BJ (cell line): Measurements from ENCODE around the gene CLIC3. TPM values are rescaled to one million over a fixed set of nuclear protein-coding genes. Genes with fewer than 3 reads are reported as not detected.

Experiments used
- CTCF ChIA-PET: fragments of 350-600 bp; formaldehyde crosslinking; extraction: SDS; loops from one replicate; lab custom pipeline; 2021; ENCODE audit warnings: antibody characterized with exemption, inconsistent platforms; lab: Yijun Ruan, JAX
- POLR2A ChIA-PET: fragments of 300-600 bp; sonication (Branson Sonifier 250); formaldehyde crosslinking; extraction: SDS; loops from one replicate; lab custom pipeline; 2021; ENCODE audit warnings: antibody characterized with exemption; lab: Charles Lee
- DNase-seq: peaks from one replicate; pipeline ENCODE4 v3.0.0-alpha.2; 2011; ENCODE audit warnings: low read depth
- H3K27me3 ChIP-seq: 2 replicates; pipeline ENCODE4 v1.6.0; 2011; ENCODE audit warnings: low read length; ENCODE audit not compliant: control insufficient read depth, insufficient read depth
- H3K36me3 ChIP-seq: 2 replicates; pipeline ENCODE4 v1.5.1; 2011; ENCODE audit warnings: low read length; ENCODE audit not compliant: control insufficient read depth, insufficient read depth
- H3K4me3 ChIP-seq: 2 replicates; pipeline ENCODE4 v1.5.1; 2011; ENCODE audit warnings: low read depth, mild to moderate bottlenecking, control low read depth, low read length
- polyA plus RNA-seq: library from polyadenylated mRNA; depleted of rRNA; stranded (reverse); fragments of >200 nt; gene quantifications from 2 replicates; pipeline ENCODE4 v1.2.3, GENCODE V29; 2011
- TF ChIP-seq, protein P1 (sequence below): IDR thresholded peaks from 2 replicates; pipeline ENCODE4 v1.5.1; 2011; ENCODE audit warnings: low read depth, mild to moderate bottlenecking, control low read depth, inconsistent platforms, low read length, moderate library complexity; ENCODE audit not compliant: insufficient read depth

The CLIC3 gene
- polyA plus RNA-seq, 1 experiment: 4.0 TPM

DNA sequence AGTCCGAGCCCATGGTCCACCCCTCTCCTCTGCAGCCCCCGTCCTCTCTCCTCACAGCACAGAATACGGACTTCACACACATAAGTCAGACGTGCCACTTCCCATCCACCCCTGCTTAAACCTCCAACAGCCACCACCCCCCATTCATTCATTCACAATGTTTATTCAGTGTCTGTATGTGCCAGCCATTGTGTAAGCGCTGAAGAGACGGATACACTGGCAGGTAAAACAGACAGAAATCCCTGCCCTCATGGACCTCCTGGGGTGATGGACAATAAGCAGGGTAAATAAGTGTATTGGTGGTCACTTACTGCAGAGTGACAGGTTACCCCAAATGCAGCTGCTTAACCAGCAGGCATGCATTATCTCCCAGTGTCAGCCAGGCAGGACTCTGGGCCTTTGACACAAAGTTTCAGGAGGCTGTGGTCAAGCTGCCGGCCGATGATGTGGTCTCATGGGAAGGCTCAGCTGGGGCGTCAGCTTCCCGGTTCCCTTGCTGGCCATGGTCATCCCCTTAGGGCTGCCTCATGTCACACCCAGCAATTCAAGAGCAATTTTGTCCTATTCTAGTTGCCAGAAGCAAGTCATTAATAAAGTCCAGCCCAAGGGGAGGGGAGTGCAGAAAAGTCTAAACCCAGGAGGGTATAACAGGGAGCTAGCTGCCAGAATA, 6.0 kb downstream of the CLIC3 start:
- no peaks in the 10 kb centered on the region; the same call in 1 of the 2 replicates for H3K27me3 ChIP-seq
- TF ChIP-seq, protein P1, sequence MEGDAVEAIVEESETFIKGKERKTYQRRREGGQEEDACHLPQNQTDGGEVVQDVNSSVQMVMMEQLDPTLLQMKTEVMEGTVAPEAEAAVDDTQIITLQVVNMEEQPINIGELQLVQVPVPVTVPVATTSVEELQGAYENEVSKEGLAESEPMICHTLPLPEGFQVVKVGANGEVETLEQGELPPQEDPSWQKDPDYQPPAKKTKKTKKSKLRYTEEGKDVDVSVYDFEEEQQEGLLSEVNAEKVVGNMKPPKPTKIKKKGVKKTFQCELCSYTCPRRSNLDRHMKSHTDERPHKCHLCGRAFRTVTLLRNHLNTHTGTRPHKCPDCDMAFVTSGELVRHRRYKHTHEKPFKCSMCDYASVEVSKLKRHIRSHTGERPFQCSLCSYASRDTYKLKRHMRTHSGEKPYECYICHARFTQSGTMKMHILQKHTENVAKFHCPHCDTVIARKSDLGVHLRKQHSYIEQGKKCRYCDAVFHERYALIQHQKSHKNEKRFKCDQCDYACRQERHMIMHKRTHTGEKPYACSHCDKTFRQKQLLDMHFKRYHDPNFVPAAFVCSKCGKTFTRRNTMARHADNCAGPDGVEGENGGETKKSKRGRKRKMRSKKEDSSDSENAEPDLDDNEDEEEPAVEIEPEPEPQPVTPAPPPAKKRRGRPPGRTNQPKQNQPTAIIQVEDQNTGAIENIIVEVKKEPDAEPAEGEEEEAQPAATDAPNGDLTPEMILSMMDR: no peak
- CTCF ChIA-PET: interaction anchor here (1.1 kb wide), 1 partner anchor 39 kb away, joined by 4 read pairs; no protein-coding TSS in a partner anchor

DNA sequence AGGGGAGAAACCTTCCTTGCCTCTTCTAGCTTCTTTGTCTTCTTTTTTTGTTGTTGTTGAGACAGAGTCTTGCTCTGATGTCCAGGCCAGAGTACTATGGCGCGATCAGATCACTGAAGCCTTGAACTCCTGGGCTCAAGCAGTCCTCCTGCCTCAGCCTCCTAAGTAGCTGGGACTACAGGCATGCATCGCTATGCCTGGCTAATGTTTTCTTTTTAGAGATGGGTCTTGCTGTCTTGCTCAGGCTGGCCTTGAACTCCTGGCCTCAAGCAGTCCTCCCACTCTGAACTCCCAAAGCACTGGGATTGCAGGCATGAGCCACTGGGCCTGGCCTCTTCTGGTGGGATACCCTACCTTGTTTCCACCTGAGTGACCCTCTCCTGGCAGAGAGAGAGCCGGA, 7.5 kb downstream of the CLIC3 start:
- no peak for DNase-seq
- Histone ChIP-seq H3K4me3 (no peak overlapping the region), H3K36me3 (no peaks in the 10 kb centered on the region), H3K27me3 (no peaks in the 10 kb centered on the region; the same call in 1 of the 2 replicates)
- POLR2A ChIA-PET: no interaction called here
- TF ChIP-seq, protein P1: no peak
- CTCF ChIA-PET: interaction anchor here (1.1 to 1.4 kb wide), 3 partner anchors 40 to 58 kb away, joined by 4 to 5 read pairs (median 4); partner anchors contain the start of gene NPDC1

More for the DNA sequence above, 6.0 kb downstream of the CLIC3 start:
- Histone ChIP-seq H3K36me3 (no peaks in the 10 kb centered on the region), H3K4me3 (no peak overlapping the region)
- POLR2A ChIA-PET: no interaction called here
- no peak for DNase-seq

DNA sequence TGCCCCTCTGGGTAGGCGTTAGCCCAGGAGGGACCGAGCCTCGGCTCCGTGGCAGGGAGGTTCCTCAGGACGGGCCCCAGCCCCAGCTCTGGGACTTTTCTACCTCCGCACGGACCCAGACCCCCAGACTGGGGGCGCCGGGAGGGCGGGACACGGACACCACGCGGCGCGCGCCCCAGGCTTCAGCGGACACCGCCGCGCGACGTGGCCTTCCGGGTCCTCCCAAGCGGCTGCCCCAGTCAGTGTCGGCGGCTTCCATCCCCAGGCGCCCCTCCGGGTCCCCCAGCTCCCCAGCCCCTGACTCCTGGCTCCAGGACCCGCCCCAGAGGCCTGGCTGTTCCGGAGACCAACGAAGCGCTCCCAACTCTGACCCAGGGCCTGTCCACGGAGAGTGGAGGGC, 10.5 kb downstream of the CLIC3 start:
- H3K4me3 ChIP-seq: no peak overlapping the region
- no peak for DNase-seq
- TF ChIP-seq, protein P1: no peak
- ChIA-PET CTCF (interaction anchor here (0.5 kb wide), 1 partner anchor 207 kb away, joined by 3 read pairs; no protein-coding TSS in a partner anchor), POLR2A (no interaction called here)
- H3K36me3 ChIP-seq: no peaks in the 10 kb centered on the region
- peaks cover 1% of the 10 kb centered on the region for H3K27me3 ChIP-seq

DNA sequence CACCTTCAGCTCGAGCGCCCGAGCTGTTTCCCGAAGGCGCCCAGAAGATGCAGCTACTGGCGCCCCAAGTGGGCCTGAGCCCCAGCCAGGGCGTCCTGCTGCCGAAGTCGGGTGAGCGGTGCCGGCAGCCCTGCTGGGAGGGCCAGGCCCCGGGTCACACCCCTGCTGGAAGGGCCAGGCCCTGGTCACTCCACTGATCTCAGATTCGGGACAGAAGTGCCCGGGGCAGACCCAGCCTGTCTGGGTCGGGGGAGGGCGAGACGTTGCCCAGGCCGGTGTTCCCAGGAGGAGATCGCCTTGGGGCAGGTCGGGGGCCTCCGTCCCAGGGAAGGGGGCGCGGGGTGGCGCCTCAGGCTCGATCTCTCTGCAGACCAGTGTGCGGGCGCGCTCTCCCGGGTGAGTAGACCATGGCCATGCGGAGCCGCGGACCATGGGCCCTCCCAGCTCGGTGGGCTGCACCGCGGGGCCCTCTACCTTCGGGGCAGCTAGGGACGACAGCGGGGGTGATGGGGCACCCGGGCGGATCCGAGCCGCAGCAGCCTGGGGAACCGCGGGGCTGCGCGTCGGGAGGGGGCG, 11.3 kb downstream of the CLIC3 start:
- POLR2A ChIA-PET: no interaction called here
- TF ChIP-seq, protein P1: no peak
- CTCF ChIA-PET: interaction anchor here (0.5 kb wide), 1 partner anchor 206 kb away, joined by 3 read pairs; no protein-coding TSS in a partner anchor
- H3K36me3 ChIP-seq: no peaks in the 10 kb centered on the region
- peaks cover 1% of the 10 kb centered on the region for H3K27me3 ChIP-seq
- H3K4me3 ChIP-seq: no peak overlapping the region
- no peak for DNase-seq

DNA sequence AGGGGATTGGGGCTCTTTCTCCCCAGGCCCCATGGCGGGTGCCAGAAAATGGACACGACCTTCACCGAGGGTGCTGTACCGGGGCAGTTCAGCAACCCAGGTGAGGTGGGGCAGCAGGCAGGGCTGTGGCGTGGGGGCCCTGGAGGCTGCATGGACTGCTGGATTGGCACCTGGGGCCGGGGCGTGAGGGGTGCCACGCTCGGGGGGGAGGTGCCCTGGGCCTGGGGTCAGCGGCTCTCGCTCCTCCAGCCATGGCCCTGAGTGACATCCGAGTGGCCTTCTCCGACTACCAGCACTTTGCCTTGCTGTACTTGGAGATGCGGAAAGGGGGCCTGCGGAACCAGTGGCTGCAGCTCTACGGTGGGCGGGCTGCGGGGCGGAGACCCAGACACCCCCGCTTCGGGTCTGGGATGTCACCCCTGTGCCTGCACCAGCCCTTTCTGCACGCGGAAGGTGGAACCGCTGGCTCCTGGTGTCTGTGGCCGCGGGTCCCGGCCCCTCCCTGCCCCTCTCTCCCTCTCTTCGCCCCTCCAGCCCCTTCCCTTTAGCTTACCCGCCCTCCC, 11.8 kb downstream of the CLIC3 start:
- Histone ChIP-seq H3K4me3 (no peak overlapping the region), H3K27me3 (peaks cover 1% of the 10 kb centered on the region), H3K36me3 (no peaks in the 10 kb centered on the region)
- CTCF ChIA-PET: no interaction called here
- TF ChIP-seq, protein P1: no peak
- POLR2A ChIA-PET: no interaction called here
- DNase-seq: no peak
